H9 (cell line): ENCODE results near the gene TMC4. TPM values are rescaled to one million over a fixed set of nuclear protein-coding genes. Genes with fewer than 3 reads are reported as not detected.

Experiments used
- DNase-seq: peaks from one replicate; pipeline ENCODE4 v3.0.0-alpha.2; 2017
- H2AFZ ChIP-seq: one replicate; pipeline ENCODE4 v1.6.1; 2013; ENCODE audit warnings: mild to moderate bottlenecking, low read length, control low read depth, moderate library complexity
- H2AK5ac ChIP-seq: 2 replicates; pipeline ENCODE4 v1.6.1; 2013; ENCODE audit warnings: low read length, control low read depth, mixed read lengths; ENCODE audit not compliant: insufficient read length
- H2BK120ac ChIP-seq: one replicate; pipeline ENCODE4 v1.6.1; 2013; ENCODE audit warnings: low read depth, mild to moderate bottlenecking, low read length, control low read depth, inconsistent platforms; ENCODE audit not compliant: poor library complexity, severe bottlenecking
- H2BK12ac ChIP-seq: 2 replicates; pipeline ENCODE4 v1.6.1; 2013; ENCODE audit warnings: low read length, control low read depth, mixed read lengths, low read depth; ENCODE audit not compliant: insufficient read length
- H2BK15ac ChIP-seq: 2 replicates; pipeline ENCODE4 v1.6.1; 2013; ENCODE audit warnings: low read depth, low read length, control low read depth
- H2BK20ac ChIP-seq: one replicate; pipeline ENCODE4 v1.6.1; 2013; ENCODE audit warnings: low read depth, mild to moderate bottlenecking, low read length, control low read depth, inconsistent platforms; ENCODE audit not compliant: poor library complexity, severe bottlenecking
- H2BK5ac ChIP-seq: 2 replicates; pipeline ENCODE4 v1.6.1; 2013; ENCODE audit warnings: low read length, control low read depth, mixed read lengths; ENCODE audit not compliant: insufficient read length
- H3K14ac ChIP-seq: 2 replicates; pipeline ENCODE4 v1.6.1; 2013; ENCODE audit warnings: low read length, control low read depth; ENCODE audit not compliant: insufficient read depth
- H3K18ac ChIP-seq: 2 replicates; pipeline ENCODE4 v1.6.1; 2013; ENCODE audit warnings: low read depth, mild to moderate bottlenecking, mixed read lengths, low read length, control low read depth; ENCODE audit not compliant: insufficient read length
- H3K23ac ChIP-seq: 2 replicates; pipeline ENCODE4 v1.6.1; 2013; ENCODE audit warnings: low read length, control low read depth, mixed read lengths, low read depth; ENCODE audit not compliant: insufficient read length
- H3K23me2 ChIP-seq: 2 replicates; pipeline ENCODE4 v1.6.1; 2013; ENCODE audit warnings: low read depth, mild to moderate bottlenecking, mixed read lengths, low read length, control low read depth; ENCODE audit not compliant: insufficient read length, poor library complexity, severe bottlenecking
- H3K27ac ChIP-seq: 2 replicates; pipeline ENCODE4 v1.5.1; 2013; ENCODE audit warnings: low read length, control low read depth, mixed read lengths, low read depth; ENCODE audit not compliant: insufficient read length
- H3K27me3 ChIP-seq: 2 replicates; pipeline ENCODE4 v1.6.1; 2013; ENCODE audit warnings: low read length, control low read depth, inconsistent platforms; ENCODE audit not compliant: insufficient read depth
- H3K4ac ChIP-seq: 2 replicates; pipeline ENCODE4 v1.6.1; 2013; ENCODE audit warnings: low read depth, mild to moderate bottlenecking, control low read depth, inconsistent platforms, low read length, moderate library complexity
- H3K4me1 ChIP-seq: 2 replicates; pipeline ENCODE4 v1.6.1; 2013; ENCODE audit warnings: low read length, control low read depth, inconsistent platforms; ENCODE audit not compliant: insufficient read depth
- H3K4me2 ChIP-seq: 2 replicates; pipeline ENCODE4 v1.6.1; 2013; ENCODE audit warnings: low read length, control low read depth, mixed read lengths; ENCODE audit not compliant: insufficient read length, insufficient read depth
- H3K56ac ChIP-seq: 2 replicates; pipeline ENCODE4 v1.6.1; 2013; ENCODE audit warnings: low read depth, mild to moderate bottlenecking, mixed read lengths, low read length, control low read depth; ENCODE audit not compliant: insufficient read length
- H3K79me1 ChIP-seq: 2 replicates; pipeline ENCODE4 v1.6.1; 2013; ENCODE audit warnings: low read depth, mild to moderate bottlenecking, moderate library complexity, low read length, control low read depth, inconsistent platforms; ENCODE audit not compliant: insufficient read depth, poor library complexity, severe bottlenecking
- H3K79me2 ChIP-seq: 2 replicates; pipeline ENCODE4 v1.6.1; 2013; ENCODE audit warnings: low read length, control low read depth, inconsistent platforms; ENCODE audit not compliant: insufficient read depth
- H3K9ac ChIP-seq: 2 replicates; pipeline ENCODE4 v1.6.1; 2013; ENCODE audit warnings: low read length, control low read depth, mixed read lengths; ENCODE audit not compliant: insufficient read length; ENCODE audit errors: extremely low read depth
- H3K9me3 ChIP-seq: one replicate; pipeline ENCODE4 v1.6.1; 2013; ENCODE audit warnings: low read depth, low read length, inconsistent platforms; ENCODE audit not compliant: control insufficient read depth
- H3T11ph ChIP-seq: one replicate; pipeline ENCODE4 v1.6.1; 2013; ENCODE audit warnings: mild to moderate bottlenecking, low read length, control low read depth, inconsistent platforms
- H4K20me1 ChIP-seq: one replicate; pipeline ENCODE4 v1.6.1; 2013; ENCODE audit not compliant: control insufficient read depth, insufficient read length, insufficient read depth
- H4K5ac ChIP-seq: 2 replicates; pipeline ENCODE4 v1.6.1; 2013; ENCODE audit warnings: low read depth, mild to moderate bottlenecking, mixed read lengths, low read length, control low read depth; ENCODE audit not compliant: insufficient read length
- H4K8ac ChIP-seq: replicated peaks from 2 replicates; pipeline ENCODE4 v1.6.1; 2013; ENCODE audit warnings: low read length, control low read depth, mixed read lengths, low read depth; ENCODE audit not compliant: insufficient read length
- H4K91ac ChIP-seq: 2 replicates; pipeline ENCODE4 v1.6.1; 2013; ENCODE audit warnings: low read depth, mild to moderate bottlenecking, moderate library complexity, mixed read lengths, low read length, control low read depth; ENCODE audit not compliant: insufficient read length
- H3K27ac Mint-ChIP-seq, 3 experiments: 2 replicates in 2 of 3; 3 replicates in 1 of 3; pipeline ENCODE4 v1.8.0; 2020 to 2021; ENCODE audit warnings: mixed read lengths in 3 of 3, mild to moderate bottlenecking in 1 of 3, moderate library complexity in 1 of 3
- H3K27me3 Mint-ChIP-seq: 2 replicates; pipeline ENCODE4 v1.8.0; 2021; ENCODE audit warnings: low read depth, mild to moderate bottlenecking, moderate library complexity, mixed read lengths
- H3K36me3 Mint-ChIP-seq, 3 experiments: 2 replicates in 2 of 3; 3 replicates in 1 of 3; pipeline ENCODE4 v1.8.0; 2020 to 2021; ENCODE audit warnings: low read depth in 3 of 3, mixed read lengths in 3 of 3; ENCODE audit not compliant: insufficient read depth in 1 of 3
- H3K4me1 Mint-ChIP-seq, 2 experiments: 2 replicates each; pipeline ENCODE4 v1.8.0; 2020; ENCODE audit warnings: mixed read lengths in 2 of 2
- H3K4me3 Mint-ChIP-seq, 2 experiments: 2 replicates in 1 of 2; 3 replicates in 1 of 2; pipeline ENCODE4 v1.8.0; 2020 to 2021; ENCODE audit warnings: mild to moderate bottlenecking in 2 of 2, mixed read lengths in 2 of 2, moderate library complexity in 1 of 2
- H3K9me3 Mint-ChIP-seq, 2 experiments: 2 replicates in 1 of 2; 3 replicates in 1 of 2; pipeline ENCODE4 v1.8.0; 2020; ENCODE audit warnings: mild to moderate bottlenecking in 2 of 2, mixed read lengths in 2 of 2, moderate library complexity in 1 of 2
- CTCF ChIP-seq: fragments of 200-600 bp; sonication (generic); conservative IDR thresholded peaks from 3 replicates; pipeline ENCODE4 v1.8.0; 2021; ENCODE audit warnings: antibody characterized with exemption, mild to moderate bottlenecking
- WGBS: extraction: QIAGEN DNeasy Blood & Tissue Kit; methylation state at CpG from one replicate; pipeline ENCODE4 v1.1.7; 2013; ENCODE audit warnings: missing lambda C conversion rate, low lambda C conversion rate, mixed read lengths; ENCODE audit not compliant: insufficient read length; ENCODE audit errors: extremely low coverage; 5-methylcytosine and 5-hydroxymethylcytosine counted together
- total RNA-seq: library from RNA; stranded (reverse); gene quantifications from 2 replicates; pipeline ENCODE4 v1.2.1, GENCODE V29; 2021

TMC4 gene
- total RNA-seq, 1 experiment from 2014 or later, result 12.2 TPM

- H2AFZ ChIP-seq, result no peak overlapping the region
These were observed 18.2 kb downstream of the TMC4 start for GRCh38 chr19:54154603-54155345.

More at GRCh38 chr19:54154603-54155345, 18.2 kb downstream of the TMC4 start:
- Histone ChIP-seq H3K9me3 (no peaks in the 10 kb centered on the region), H4K8ac (no peak overlapping the region), H3K9ac (no peak overlapping the region), H3K56ac (no peak overlapping the region), H3K4ac (no peak overlapping the region), H2BK12ac (no peak overlapping the region), H3K79me2 (no peaks in the 10 kb centered on the region; the same call in 1 of the 2 replicates), H3K23me2 (peaks cover 3% of the 10 kb centered on the region), H3K27ac (no peak overlapping the region), H4K5ac (no peak overlapping the region), H3K23ac (no peak overlapping the region), H2AK5ac (no peak overlapping the region), H3K27me3 (no peaks in the 10 kb centered on the region), H3K14ac (no peak overlapping the region), H4K20me1 (no peaks in the 10 kb centered on the region), H3T11ph (no peak overlapping the region), H2BK120ac (no peak overlapping the region), H2BK20ac (no peak overlapping the region), H4K91ac (no peak overlapping the region), H2BK15ac (no peak overlapping the region), H3K79me1 (no peaks in the 10 kb centered on the region), H3K18ac (no peak overlapping the region), H2BK5ac (no peak overlapping the region), H3K4me2 (no peak overlapping the region), H3K4me1 (no peaks in the 10 kb centered on the region)
- peak overlapping the region in 1 of 2 experiments; percentile 7; a peak in 1 of 5 replicates for H3K4me3 Mint-ChIP-seq
- peak overlapping the region in 1 of 3 experiments; percentile 73; a peak in 2 of 7 replicates for H3K27ac Mint-ChIP-seq
- peaks cover 41 to 75% (median 74%) of the 10 kb centered on the region in 3 experiments for H3K36me3 Mint-ChIP-seq
- TF ChIP-seq CTCF, result no peak
- peaks cover 2% of the 10 kb centered on the region; the same call in 1 of the 2 replicates for H3K27me3 Mint-ChIP-seq
- DNase-seq, result no peak
- peaks cover 4 to 5% of the 10 kb centered on the region in 2 experiments; a peak in 3 of 4 replicates for H3K4me1 Mint-ChIP-seq
- no peaks in the 10 kb centered on the region; a peak in 1 of 5 replicates for H3K9me3 Mint-ChIP-seq
- no CpG with 5 or more reads among the region's 18 CpGs for WGBS
